ENCODE measurements around the gene IFT20. TPM values are rescaled to one million over a fixed set of nuclear protein-coding genes. Genes with fewer than 3 reads are reported as not detected.
A peak's percentile ranks its signal among the peaks of the same experiment; 100 is the strongest.

The IFT20 gene
- total RNA-seq, 1 donor from 2014 or later = 14.0 TPM

- Mint-ChIP-seq H3K9me3 (no peaks in the 10 kb centered on the region), H3K36me3 (ENCODE audit: low read depth) (peaks cover 12% of the 10 kb centered on the region), H3K27ac (ENCODE audit: unreplicated experiment) (no peak overlapping the region), H3K4me3 (no peak overlapping the region), H3K27me3 (ENCODE audit: low read depth) (no peaks in the 10 kb centered on the region), H3K4me1 (no peaks in the 10 kb centered on the region)
- TF ChIP-seq CTCF (conservative IDR thresholded peaks at IDR 0.05) = peak; percentile 43
- no peak for DNase-seq (ENCODE audit: low read depth, low spot score)
Measured at GRCh38 chr17:28346746-28347246, 11.5 kb upstream of the IFT20 start.

- Mint-ChIP-seq H3K9me3 (no peaks in the 10 kb centered on the region), H3K27me3 (ENCODE audit: low read depth) (no peaks in the 10 kb centered on the region), H3K4me1 (no peaks in the 10 kb centered on the region), H3K27ac (ENCODE audit: unreplicated experiment) (no peak overlapping the region), H3K4me3 (no peak overlapping the region), H3K36me3 (ENCODE audit: low read depth) (peaks cover 10% of the 10 kb centered on the region)
- TF ChIP-seq CTCF (conservative IDR thresholded peaks at IDR 0.05) = no peak
- no peak for DNase-seq (ENCODE audit: low read depth, low spot score)
Measured at GRCh38 chr17:28346199-28346580, 10.9 kb upstream of the IFT20 start.

GRCh38 chr17:28345419-28346198 is 10.3 kb upstream of the IFT20 start:
- no peak for DNase-seq (ENCODE audit: low read depth, low spot score)
- no peaks in the 10 kb centered on the region for H3K27me3 Mint-ChIP-seq (ENCODE audit: low read depth)
- H3K9me3 Mint-ChIP-seq = no peaks in the 10 kb centered on the region
- H3K4me1 Mint-ChIP-seq = no peaks in the 10 kb centered on the region
- H3K27ac Mint-ChIP-seq (ENCODE audit: unreplicated experiment) = no peak overlapping the region
- TF ChIP-seq CTCF (conservative IDR thresholded peaks at IDR 0.05) = no peak
- H3K4me3 Mint-ChIP-seq = no peak overlapping the region
- peaks cover 5% of the 10 kb centered on the region for H3K36me3 Mint-ChIP-seq (ENCODE audit: low read depth)

- Mint-ChIP-seq H3K27me3 (ENCODE audit: low read depth) (no peaks in the 10 kb centered on the region), H3K4me3 (peak overlapping the region; percentile 19), H3K36me3 (ENCODE audit: low read depth) (peaks cover 5% of the 10 kb centered on the region), H3K4me1 (no peaks in the 10 kb centered on the region), H3K9me3 (no peaks in the 10 kb centered on the region), H3K27ac (ENCODE audit: unreplicated experiment) (no peak overlapping the region)
- TF ChIP-seq CTCF (conservative IDR thresholded peaks at IDR 0.05) = no peak
- DNase-seq (ENCODE audit: low read depth, low spot score) = no peak
Measured at GRCh38 chr17:28344435-28344901, 9.2 kb upstream of the IFT20 start.

GRCh38 chr17:28344011-28344410 is 8.7 kb upstream of the IFT20 start:
- Mint-ChIP-seq H3K36me3 (ENCODE audit: low read depth) (peaks cover 5% of the 10 kb centered on the region), H3K27me3 (ENCODE audit: low read depth) (no peaks in the 10 kb centered on the region), H3K9me3 (no peaks in the 10 kb centered on the region), H3K4me3 (no peak overlapping the region), H3K4me1 (no peaks in the 10 kb centered on the region), H3K27ac (ENCODE audit: unreplicated experiment) (no peak overlapping the region)
- no peak for TF ChIP-seq CTCF (conservative IDR thresholded peaks at IDR 0.05)
- DNase-seq (ENCODE audit: low read depth, low spot score) = no peak

Measured in neural crest cell (in vitro differentiated cells).